ENCODE results near the gene MIOX. TPM values are rescaled to one million over a fixed set of nuclear protein-coding genes. Genes with fewer than 3 reads are reported as not detected.
A peak's percentile ranks its signal among the peaks of the same experiment; 100 is the strongest.

The MIOX gene
- total and polyA plus RNA-seq, 2 of the 13 experiments (the other 11 are each of a cell fraction or from before 2014, with no cell fraction given): 1.5 to 2.9 TPM

- no peak for TF ChIP-seq ZNF354B (CRISPR knock-in tag; IDR thresholded peaks at IDR 0.05)
- TF ChIP-seq ZNF609 (CRISPR knock-in tag; IDR thresholded peaks at IDR 0.05; ENCODE audit: borderline replicate concordance): no peak
- TF ChIP-seq ZNF501 (CRISPR knock-in tag; IDR thresholded peaks at IDR 0.05): peak; percentile 49; the same call in 1 of the 2 replicates
- TF ChIP-seq TAF1 (CRISPR knock-in tag; IDR thresholded peaks at IDR 0.05): peak; percentile 5; the same call in 1 of the 2 replicates
- TF ChIP-seq STAT5B (CRISPR knock-in tag; IDR thresholded peaks at IDR 0.05): no peak
- peak; percentile 32; the same call in 1 of the 2 replicates for TF ChIP-seq GABPB1 (CRISPR knock-in tag; IDR thresholded peaks at IDR 0.05)
- TF ChIP-seq ZFP37 (CRISPR knock-in tag; IDR thresholded peaks at IDR 0.05; ENCODE audit: borderline replicate concordance): 0 out of 2 replicates have a peak, but pooled peaks have one; percentile 17
- TF ChIP-seq HES4 (CRISPR knock-in tag; IDR thresholded peaks at IDR 0.05; ENCODE audit: borderline replicate concordance): 0 out of 2 replicates have a peak, but pooled peaks have one; percentile 15
- no peak for TF ChIP-seq TEAD2 (CRISPR knock-in tag; IDR thresholded peaks at IDR 0.05)
Measured at GRCh38 chr22:50487290-50488005, 789 bp downstream of the MIOX start (continued).
